IMR-90 (cell line): ENCODE measurements around the gene MTA2. TPM values are rescaled to one million over a fixed set of nuclear protein-coding genes. Genes with fewer than 3 reads are reported as not detected.
A peak's percentile ranks its signal among the peaks of the same experiment; 100 is the strongest.

Experiments
- ATAC-seq: fragments of 200-7000 bp; cut with Tn5 transposase; 2 replicates; pipeline ENCODE4 v1.9.1; 2020; ENCODE audit warnings: low read depth, mild to moderate bottlenecking, moderate library complexity
- BruUV-seq: library from RNA; stranded (reverse); fragments of 400-500 nt; replicated peaks from 2 replicates; lab custom pipeline; 2021; lab: Mats Ljungman, UMichigan
- CTCF ChIA-PET: fragments of 300-600 bp; formaldehyde crosslinking; extraction: SDS; loops from one replicate; lab custom pipeline; 2021; ENCODE audit warnings: antibody characterized with exemption; lab: Yijun Ruan, JAX
- POLR2A ChIA-PET: fragments of 300-600 bp; sonication (Branson Sonifier 250); formaldehyde crosslinking; loops from one replicate; lab custom pipeline; 2022; ENCODE audit warnings: antibody characterized with exemption; ENCODE audit not compliant: unreplicated experiment; lab: Charles Lee
- DNase-seq: peaks from one replicate; pipeline ENCODE4 v3.0.0; 2013
- H2AFZ ChIP-seq: replicated peaks from 2 replicates; pipeline ENCODE3; 2013; ENCODE audit warnings: low read length, mild to moderate bottlenecking; ENCODE audit not compliant: poor library complexity
- H2AK5ac ChIP-seq: 2 replicates; pipeline ENCODE4 v1.6.1; 2013; ENCODE audit warnings: low read depth, low read length, inconsistent platforms
- H2AK9ac ChIP-seq: replicated peaks from 2 replicates; pipeline ENCODE3; 2013; ENCODE audit warnings: mild to moderate bottlenecking, low read depth, low read length, moderate library complexity; ENCODE audit not compliant: poor library complexity
- H2BK120ac ChIP-seq: 2 replicates; pipeline ENCODE4 v1.6.1; 2013; ENCODE audit warnings: low read depth, low read length, inconsistent platforms
- H2BK15ac ChIP-seq: 3 replicates; pipeline ENCODE4 v1.6.1; 2013; ENCODE audit warnings: low read depth, low read length, inconsistent platforms
- H2BK20ac ChIP-seq: 2 replicates; pipeline ENCODE4 v1.6.1; 2013; ENCODE audit warnings: low read depth, mild to moderate bottlenecking, inconsistent platforms, low read length, moderate library complexity
- H2BK5ac ChIP-seq: 2 replicates; pipeline ENCODE4 v1.6.1; 2013; ENCODE audit warnings: mild to moderate bottlenecking, low read depth, low read length, inconsistent platforms; ENCODE audit not compliant: poor library complexity, severe bottlenecking
- H3K14ac ChIP-seq: replicated peaks from 2 replicates; pipeline ENCODE4 v1.6.1; 2013; ENCODE audit warnings: low read depth, low read length, inconsistent platforms
- H3K18ac ChIP-seq: 2 replicates; pipeline ENCODE4 v1.6.1; 2013; ENCODE audit warnings: low read depth, low read length, control low read depth
- H3K23ac ChIP-seq: 2 replicates; pipeline ENCODE4 v1.6.1; 2013; ENCODE audit warnings: low read depth, low read length, inconsistent platforms
- H3K27ac ChIP-seq: 2 replicates; pipeline ENCODE4 v1.5.1; 2013; ENCODE audit warnings: mild to moderate bottlenecking, control low read depth, low read length; ENCODE audit not compliant: insufficient read depth
- H3K27me3 ChIP-seq: 2 replicates; pipeline ENCODE4 v1.6.1; 2013; ENCODE audit warnings: low read length; ENCODE audit not compliant: control insufficient read depth, insufficient read depth
- H3K36me3 ChIP-seq: 2 replicates; pipeline ENCODE4 v1.6.1; 2013; ENCODE audit warnings: low read length, mixed read lengths; ENCODE audit not compliant: control insufficient read depth, insufficient read depth
- H3K4ac ChIP-seq: 2 replicates; pipeline ENCODE4 v1.6.1; 2013; ENCODE audit warnings: low read depth, low read length, inconsistent platforms
- H3K4me1 ChIP-seq: 2 replicates; pipeline ENCODE4 v1.6.1; 2013; ENCODE audit warnings: low read length, mixed read lengths; ENCODE audit not compliant: control insufficient read depth, insufficient read depth
- H3K4me2 ChIP-seq: 2 replicates; pipeline ENCODE4 v1.6.1; 2013; ENCODE audit warnings: low read depth, mild to moderate bottlenecking, control low read depth, low read length, moderate library complexity
- H3K4me3 ChIP-seq: 2 replicates; pipeline ENCODE4 v1.5.1; 2013; ENCODE audit warnings: low read depth, mild to moderate bottlenecking, control low read depth, low read length, moderate library complexity; ENCODE audit not compliant: insufficient read depth
- H3K56ac ChIP-seq: 2 replicates; pipeline ENCODE4 v1.6.1; 2013; ENCODE audit warnings: low read length, inconsistent platforms; ENCODE audit not compliant: insufficient read depth; ENCODE audit errors: extremely low read depth
- H3K79me1 ChIP-seq, 2 experiments: 2 replicates each; pipeline ENCODE4 v1.6.1; 2013; ENCODE audit warnings: low read length in 2 of 2, inconsistent platforms in 1 of 2, low read depth in 1 of 2
- H3K9ac ChIP-seq: 2 replicates; pipeline ENCODE4 v1.6.1; 2013; ENCODE audit warnings: low read depth, low read length, control low read depth
- H3K9me1 ChIP-seq: 2 replicates; pipeline ENCODE4 v1.6.1; 2013; ENCODE audit warnings: low read length, inconsistent platforms; ENCODE audit not compliant: insufficient read depth
- H3K9me3 ChIP-seq: 2 replicates; pipeline ENCODE4 v1.6.1; 2013; ENCODE audit warnings: low read length; ENCODE audit not compliant: control insufficient read depth, insufficient read depth
- H4K20me1 ChIP-seq: 2 replicates; pipeline ENCODE4 v1.6.1; 2013; ENCODE audit warnings: low read length, inconsistent platforms; ENCODE audit not compliant: insufficient read depth
- H4K5ac ChIP-seq: 2 replicates; pipeline ENCODE4 v1.6.1; 2013; ENCODE audit warnings: mild to moderate bottlenecking, low read depth, low read length, control low read depth
- H4K8ac ChIP-seq, 2 experiments: 2 replicates each; pipeline ENCODE4 v1.6.1; 2013; ENCODE audit warnings: low read depth in 2 of 2, low read length in 2 of 2, control low read depth in 1 of 2, inconsistent platforms in 1 of 2
- H4K91ac ChIP-seq: 2 replicates; pipeline ENCODE4 v1.6.1; 2013; ENCODE audit warnings: low read depth, low read length, inconsistent platforms; ENCODE audit not compliant: insufficient read depth
- BHLHE40 ChIP-seq: fragments of 150-350 bp; IDR thresholded peaks from 2 replicates; pipeline ENCODE4 v1.6.1; 2016; ENCODE audit warnings: mild to moderate bottlenecking, low read depth, low read length
- CEBPB ChIP-seq: IDR thresholded peaks from 2 replicates; pipeline ENCODE4 v1.6.1; 2012; ENCODE audit warnings: low read depth, low read length, improper control_type of control experiment
- FOS ChIP-seq: fragments of 150-350 bp; IDR thresholded peaks from 2 replicates; pipeline ENCODE4 v1.6.1; 2016; ENCODE audit warnings: low read depth, low read length
- MAZ ChIP-seq: IDR thresholded peaks from 2 replicates; pipeline ENCODE4 v1.6.1; 2012; ENCODE audit warnings: low read depth, mild to moderate bottlenecking, low read length, improper control_type of control experiment, moderate library complexity, borderline replicate concordance
- MXI1 ChIP-seq: IDR thresholded peaks from 2 replicates; pipeline ENCODE4 v1.6.1; 2012; ENCODE audit warnings: low read depth, mild to moderate bottlenecking, low read length, moderate library complexity, borderline replicate concordance
- POLR2A ChIP-seq: IDR thresholded peaks from 2 replicates; pipeline ENCODE4 v1.6.1; 2012; ENCODE audit warnings: mild to moderate bottlenecking, low read depth, low read length
- RAD21 ChIP-seq: IDR thresholded peaks from 2 replicates; pipeline ENCODE4 v1.6.1; 2012; ENCODE audit warnings: low read length, improper control_type of control experiment
- RCOR1 ChIP-seq: IDR thresholded peaks from 2 replicates; pipeline ENCODE4 v1.6.1; 2012; ENCODE audit warnings: mild to moderate bottlenecking, low read length, improper control_type of control experiment; ENCODE audit not compliant: insufficient replicate concordance
- RFX5 ChIP-seq: IDR thresholded peaks from 2 replicates; pipeline ENCODE4 v1.8.0; 2012; ENCODE audit warnings: low read depth, mild to moderate bottlenecking, low read length, moderate library complexity
- WGBS, 2 experiments: methylation state at CpG; one replicate each; pipeline versions ENCODE4 v1.1.5 to v1.1.7; 2013; ENCODE audit warnings: missing lambda C conversion rate in 2 of 2; ENCODE audit not compliant: insufficient read length in 1 of 2; ENCODE audit errors: extremely low coverage in 2 of 2; 5-methylcytosine and 5-hydroxymethylcytosine counted together
- dilution Hi-C: fragments of 300-500 bp; cut with HindIII; formaldehyde crosslinking; loops from one replicate; pipeline ENCODE4 v1.14.3; 2018; ENCODE audit warnings: low sequenced_read_pairs; ENCODE audit not compliant: unreplicated experiment
- in situ Hi-C: fragments of 300-500 bp; cut with MboI; formaldehyde crosslinking; loops from 3 replicates; pipeline ENCODE4 v1.14.3; 2019; ENCODE audit warnings: low sequenced_read_pairs, inconsistent platforms, mixed read lengths
- intact Hi-C: fragments of 100-400 bp; cut with micrococcal nuclease; formaldehyde crosslinking; loops from 2 replicates; pipeline ENCODE4 v1.10.0; 2022
- polyA plus RNA-seq, 3 experiments: library from polyadenylated mRNA; depleted of rRNA; stranded (reverse); fragments of >200 nt; gene quantifications; 2 replicates each; pipeline ENCODE4 v1.2.3, GENCODE V29; 2012; ENCODE audit warnings: low replicate concordance in 1 of 3
- total RNA-seq: library from RNA; depleted of rRNA; stranded (reverse); fragments of >200 nt; gene quantifications from 2 replicates; pipeline ENCODE4 v1.2.3, GENCODE V29; 2012
- TF ChIP-seq, protein P1 (sequence below): fragments of 150-350 bp; IDR thresholded peaks from 2 replicates; pipeline ENCODE4 v1.6.1; 2017; ENCODE audit warnings: mild to moderate bottlenecking, antibody characterized with exemption, low read length, low read depth
- TF ChIP-seq, protein P2 (sequence below): fragments of 150-350 bp; IDR thresholded peaks from 2 replicates; pipeline ENCODE4 v1.6.1; 2016; ENCODE audit warnings: low read depth, mild to moderate bottlenecking, low read length, moderate library complexity, borderline replicate concordance

MTA2 gene
- total and polyA plus RNA-seq, 2 of the 4 experiments (the other 2 are of a cell fraction): 34.8 to 136 TPM

DNA sequence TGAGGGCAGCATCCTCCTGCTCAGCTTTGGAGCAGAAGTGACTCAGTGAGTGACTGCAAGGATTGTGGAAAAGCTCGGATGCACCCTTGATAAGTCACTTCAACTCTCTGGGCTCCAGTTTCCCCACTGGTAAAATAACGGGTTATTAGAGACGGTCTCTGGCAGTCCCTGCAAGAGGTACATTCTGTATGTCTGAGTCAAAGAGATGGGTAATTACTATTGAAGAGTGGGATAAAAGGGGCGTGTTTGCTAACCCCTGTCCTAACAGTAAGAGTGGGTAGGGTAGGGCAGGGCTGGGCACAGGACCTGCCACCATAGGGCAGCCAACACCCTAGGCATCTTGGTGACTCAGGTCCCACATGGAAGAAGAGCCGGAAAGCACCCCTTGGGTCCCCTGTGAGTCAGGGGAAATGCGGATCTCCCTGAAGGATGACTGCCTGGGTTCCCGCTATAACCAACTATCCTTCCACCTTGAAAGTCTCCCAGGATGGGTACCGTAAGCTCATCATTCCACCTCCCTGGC is 47.8 kb downstream of the MTA2 start (continued):
- TF ChIP-seq BHLHE40: no peak

- Histone ChIP-seq H3K36me3 (peaks cover 3% of the 10 kb centered on the region; the same call in 1 of the 2 replicates), H3K56ac (peak overlapping the region; percentile 99), H3K27me3 (no peaks in the 10 kb centered on the region), H2BK20ac (peak overlapping the region; percentile 99), H3K23ac (peak overlapping the region; percentile 100), H2BK5ac (peak overlapping the region; percentile 99), H3K9ac (peak overlapping the region; percentile 94), H3K14ac (peak overlapping the region; percentile 97), H4K5ac (peak overlapping the region; percentile 82), H4K91ac (peak overlapping the region; percentile 100), H3K9me1 (peaks cover 27% of the 10 kb centered on the region), H3K4ac (peak overlapping the region; percentile 98), H2BK120ac (peak overlapping the region; percentile 99), H3K4me2 (peak overlapping the region; percentile 93), H2AFZ (peak overlapping the region; percentile 92), H3K18ac (peak overlapping the region; percentile 93), H3K9me3 (no peaks in the 10 kb centered on the region), H3K4me3 (peak overlapping the region; percentile 26), H2AK9ac (peak overlapping the region; percentile 100), H3K79me1 (peaks cover 12 to 62% of the 10 kb centered on the region in 2 experiments; a peak in 3 of 4 replicates), H4K20me1 (peaks cover 21% of the 10 kb centered on the region), H2BK15ac (peak overlapping the region; percentile 98; the same call in 2 of the 3 replicates), H4K8ac (peak overlapping the region; percentile 93 to 99), H2AK5ac (peak overlapping the region; percentile 99), H3K4me1 (peaks cover 38% of the 10 kb centered on the region), H3K27ac (peak overlapping the region; percentile 97)
- intact Hi-C loops: no loop called here
- TSS peak; percentile 83 for BruUV-seq
- in situ Hi-C loops: loop anchor here (5.0 kb wide), 1 partner anchor 131 kb away; no protein-coding TSS in a partner anchor
- dilution Hi-C loops: no loop called here
- CTCF ChIA-PET: interaction anchor here (0.6 to 3.1 kb wide), 3 partner anchors 10 to 234 kb away, joined by 3 to 23 read pairs (median 13); no protein-coding TSS in a partner anchor
- ATAC-seq (peak; percentile 82), DNase-seq (peak; percentile 96)
- WGBS, 2 experiments: 0% methylated on average over 1 of the region's 15 CpGs; no CpG with 5 or more reads in 1 of the 2 experiments
- POLR2A ChIA-PET: interaction anchor here (0.7 to 2.0 kb wide), 5 partner anchors 10 to 158 kb away, joined by 3 to 16 read pairs (median 3); partner anchors contain the start of genes EEF1G, INTS5 and TUT1
- TF ChIP-seq RAD21 (no peak), BHLHE40 (no peak), POLR2A (peak; percentile 76), CEBPB (no peak), MAZ (peak; percentile 67; the same call in 1 of the 2 replicates), RCOR1 (no peak), FOS (peak; percentile 23; the same call in 1 of the 2 replicates), RFX5 (0 out of 2 replicates have a peak, but pooled peaks have one; percentile 34), MXI1 (no peak)
- TF ChIP-seq, protein P1, sequence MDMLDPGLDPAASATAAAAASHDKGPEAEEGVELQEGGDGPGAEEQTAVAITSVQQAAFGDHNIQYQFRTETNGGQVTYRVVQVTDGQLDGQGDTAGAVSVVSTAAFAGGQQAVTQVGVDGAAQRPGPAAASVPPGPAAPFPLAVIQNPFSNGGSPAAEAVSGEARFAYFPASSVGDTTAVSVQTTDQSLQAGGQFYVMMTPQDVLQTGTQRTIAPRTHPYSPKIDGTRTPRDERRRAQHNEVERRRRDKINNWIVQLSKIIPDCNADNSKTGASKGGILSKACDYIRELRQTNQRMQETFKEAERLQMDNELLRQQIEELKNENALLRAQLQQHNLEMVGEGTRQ: no peak
- TF ChIP-seq, protein P2, sequence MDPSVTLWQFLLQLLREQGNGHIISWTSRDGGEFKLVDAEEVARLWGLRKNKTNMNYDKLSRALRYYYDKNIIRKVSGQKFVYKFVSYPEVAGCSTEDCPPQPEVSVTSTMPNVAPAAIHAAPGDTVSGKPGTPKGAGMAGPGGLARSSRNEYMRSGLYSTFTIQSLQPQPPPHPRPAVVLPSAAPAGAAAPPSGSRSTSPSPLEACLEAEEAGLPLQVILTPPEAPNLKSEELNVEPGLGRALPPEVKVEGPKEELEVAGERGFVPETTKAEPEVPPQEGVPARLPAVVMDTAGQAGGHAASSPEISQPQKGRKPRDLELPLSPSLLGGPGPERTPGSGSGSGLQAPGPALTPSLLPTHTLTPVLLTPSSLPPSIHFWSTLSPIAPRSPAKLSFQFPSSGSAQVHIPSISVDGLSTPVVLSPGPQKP: no peak
Observed at GRCh38 chr11:62553080-62553838, 48.4 kb downstream of the MTA2 start.
